Activated CD8-positive, alpha-beta T cell treated with anti-CD3 and anti-CD28 coated beads for 36 hours (primary cell): ENCODE results near the gene SHANK1. TPM values are rescaled to one million over a fixed set of nuclear protein-coding genes. Genes with fewer than 3 reads are reported as not detected.
A peak's percentile ranks its signal among the peaks of the same experiment; 100 is the strongest.

Source experiments
- ATAC-seq: fragments of 200-7000 bp; cut with Tn5 transposase; one replicate; pipeline ENCODE4 v1.10.0; 2021; ENCODE audit warnings: mild to moderate bottlenecking, moderate library complexity
- CTCF ChIA-PET: fragments of 350-600 bp; sonication (Branson Sonifier 250); formaldehyde crosslinking; loops from one replicate; lab custom pipeline; 2021; ENCODE audit warnings: antibody characterized with exemption; lab: Charles Lee
- POLR2A ChIA-PET: fragments of 350-600 bp; sonication (Branson Sonifier 250); formaldehyde crosslinking; loops from one replicate; lab custom pipeline; 2021; ENCODE audit warnings: antibody characterized with exemption; lab: Charles Lee
- DNase-seq: peaks from one replicate; pipeline ENCODE4 v3.0.0-alpha.2; 2020
- H3K27ac Mint-ChIP-seq: one replicate; pipeline ENCODE4 v1.8.0; 2021; ENCODE audit warnings: mild to moderate bottlenecking, mixed read lengths
- H3K27me3 Mint-ChIP-seq: one replicate; pipeline ENCODE4 v1.8.0; 2021; ENCODE audit warnings: mixed read lengths
- H3K36me3 Mint-ChIP-seq: one replicate; pipeline ENCODE4 v1.8.0; 2021; ENCODE audit warnings: low read depth, mixed read lengths
- H3K4me1 Mint-ChIP-seq: one replicate; pipeline ENCODE4 v1.8.0; 2021; ENCODE audit warnings: low read depth, mixed read lengths
- H3K4me3 Mint-ChIP-seq: one replicate; pipeline ENCODE4 v1.8.0; 2021; ENCODE audit warnings: mild to moderate bottlenecking, moderate library complexity, mixed read lengths
- H3K9me3 Mint-ChIP-seq: one replicate; pipeline ENCODE4 v1.8.0; 2021; ENCODE audit warnings: mixed read lengths
- intact Hi-C: fragments of 100-400 bp; cut with micrococcal nuclease; formaldehyde crosslinking; loops from one replicate; pipeline ENCODE4 v1.10.0; 2022
- total RNA-seq, 2 experiments: library from RNA; stranded (reverse); gene quantifications; one replicate each; pipeline ENCODE4 v1.2.3, GENCODE V29; 2021
- TF ChIP-seq, protein P1 (sequence below): fragments of 200-600 bp; IDR thresholded peaks from one replicate; pipeline ENCODE4 v1.8.0; 2022; ENCODE audit warnings: antibody characterized with exemption, mild to moderate bottlenecking

Gene SHANK1
- total RNA-seq, 2 experiments from 2014 or later, result 0.25 TPM; not detected in 1

DNA sequence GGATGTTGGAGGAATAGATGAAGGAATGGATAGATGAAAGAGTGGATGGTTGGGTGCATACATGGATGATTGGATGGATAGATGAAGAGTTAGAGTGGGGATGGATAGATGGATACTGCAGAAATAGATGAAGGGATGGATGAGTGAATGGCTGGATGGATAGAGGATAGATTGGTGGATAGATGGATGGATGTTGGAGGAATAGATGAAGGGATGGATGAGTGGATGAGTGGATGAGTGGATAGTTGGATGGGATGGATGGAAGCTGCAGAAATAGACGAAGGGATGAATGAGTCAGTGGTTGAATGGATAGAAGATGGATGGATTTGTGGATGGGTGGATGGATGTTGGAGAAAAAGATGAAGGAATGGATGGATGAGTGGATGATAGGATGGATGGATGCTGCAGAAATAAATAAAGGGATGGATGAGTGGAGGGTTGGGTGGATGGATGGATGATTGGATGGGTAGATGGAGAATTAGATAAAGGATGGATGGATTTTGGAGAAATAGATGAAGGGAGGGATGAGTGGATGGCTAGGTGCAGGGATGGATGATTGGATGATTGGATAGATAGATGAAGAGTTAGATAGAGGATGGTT lies 75.2 kb downstream of the SHANK1 start:
- ChIA-PET POLR2A (no interaction called here), CTCF (no interaction called here)
- no peak overlapping the region for H3K27ac Mint-ChIP-seq
- H3K4me1 Mint-ChIP-seq, result no peaks in the 10 kb centered on the region
- no peak overlapping the region for H3K4me3 Mint-ChIP-seq
- peaks cover 20% of the 10 kb centered on the region for H3K27me3 Mint-ChIP-seq
- intact Hi-C loops, result no loop called here
- no peaks in the 10 kb centered on the region for H3K36me3 Mint-ChIP-seq
- ATAC-seq (no peak), DNase-seq (no peak)
- H3K9me3 Mint-ChIP-seq, result no peaks in the 10 kb centered on the region
- TF ChIP-seq, protein P1, sequence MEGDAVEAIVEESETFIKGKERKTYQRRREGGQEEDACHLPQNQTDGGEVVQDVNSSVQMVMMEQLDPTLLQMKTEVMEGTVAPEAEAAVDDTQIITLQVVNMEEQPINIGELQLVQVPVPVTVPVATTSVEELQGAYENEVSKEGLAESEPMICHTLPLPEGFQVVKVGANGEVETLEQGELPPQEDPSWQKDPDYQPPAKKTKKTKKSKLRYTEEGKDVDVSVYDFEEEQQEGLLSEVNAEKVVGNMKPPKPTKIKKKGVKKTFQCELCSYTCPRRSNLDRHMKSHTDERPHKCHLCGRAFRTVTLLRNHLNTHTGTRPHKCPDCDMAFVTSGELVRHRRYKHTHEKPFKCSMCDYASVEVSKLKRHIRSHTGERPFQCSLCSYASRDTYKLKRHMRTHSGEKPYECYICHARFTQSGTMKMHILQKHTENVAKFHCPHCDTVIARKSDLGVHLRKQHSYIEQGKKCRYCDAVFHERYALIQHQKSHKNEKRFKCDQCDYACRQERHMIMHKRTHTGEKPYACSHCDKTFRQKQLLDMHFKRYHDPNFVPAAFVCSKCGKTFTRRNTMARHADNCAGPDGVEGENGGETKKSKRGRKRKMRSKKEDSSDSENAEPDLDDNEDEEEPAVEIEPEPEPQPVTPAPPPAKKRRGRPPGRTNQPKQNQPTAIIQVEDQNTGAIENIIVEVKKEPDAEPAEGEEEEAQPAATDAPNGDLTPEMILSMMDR, result no peak

DNA sequence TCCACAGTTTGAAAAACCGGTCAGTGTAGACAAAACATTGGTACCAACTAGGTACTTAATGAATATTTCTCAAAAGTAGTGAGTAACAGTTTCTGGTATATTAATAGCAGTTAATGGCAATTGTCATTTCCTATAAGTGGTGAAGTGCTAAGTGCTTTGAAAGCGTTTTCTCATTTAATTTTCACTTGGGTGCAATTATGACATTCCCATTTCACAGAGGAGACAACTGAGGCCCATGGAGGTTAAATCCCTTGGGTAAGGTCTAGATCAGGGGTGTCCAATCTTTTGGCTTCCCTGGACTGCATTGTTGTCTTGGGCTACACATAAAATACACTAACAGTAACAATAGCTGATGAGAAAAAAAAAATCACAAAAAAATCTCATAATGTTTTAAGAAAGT lies 79.2 kb downstream of the SHANK1 start:
- Mint-ChIP-seq H3K27me3 (peaks cover 37% of the 10 kb centered on the region), H3K4me3 (no peak overlapping the region), H3K36me3 (no peaks in the 10 kb centered on the region), H3K4me1 (no peaks in the 10 kb centered on the region), H3K9me3 (peaks cover 4% of the 10 kb centered on the region), H3K27ac (no peak overlapping the region)
- intact Hi-C loops, result no loop called here
- CTCF ChIA-PET, result no interaction called here
- TF ChIP-seq, protein P1, result no peak
- POLR2A ChIA-PET, result no interaction called here
- DNase-seq, result no peak
- no peak for ATAC-seq

DNA sequence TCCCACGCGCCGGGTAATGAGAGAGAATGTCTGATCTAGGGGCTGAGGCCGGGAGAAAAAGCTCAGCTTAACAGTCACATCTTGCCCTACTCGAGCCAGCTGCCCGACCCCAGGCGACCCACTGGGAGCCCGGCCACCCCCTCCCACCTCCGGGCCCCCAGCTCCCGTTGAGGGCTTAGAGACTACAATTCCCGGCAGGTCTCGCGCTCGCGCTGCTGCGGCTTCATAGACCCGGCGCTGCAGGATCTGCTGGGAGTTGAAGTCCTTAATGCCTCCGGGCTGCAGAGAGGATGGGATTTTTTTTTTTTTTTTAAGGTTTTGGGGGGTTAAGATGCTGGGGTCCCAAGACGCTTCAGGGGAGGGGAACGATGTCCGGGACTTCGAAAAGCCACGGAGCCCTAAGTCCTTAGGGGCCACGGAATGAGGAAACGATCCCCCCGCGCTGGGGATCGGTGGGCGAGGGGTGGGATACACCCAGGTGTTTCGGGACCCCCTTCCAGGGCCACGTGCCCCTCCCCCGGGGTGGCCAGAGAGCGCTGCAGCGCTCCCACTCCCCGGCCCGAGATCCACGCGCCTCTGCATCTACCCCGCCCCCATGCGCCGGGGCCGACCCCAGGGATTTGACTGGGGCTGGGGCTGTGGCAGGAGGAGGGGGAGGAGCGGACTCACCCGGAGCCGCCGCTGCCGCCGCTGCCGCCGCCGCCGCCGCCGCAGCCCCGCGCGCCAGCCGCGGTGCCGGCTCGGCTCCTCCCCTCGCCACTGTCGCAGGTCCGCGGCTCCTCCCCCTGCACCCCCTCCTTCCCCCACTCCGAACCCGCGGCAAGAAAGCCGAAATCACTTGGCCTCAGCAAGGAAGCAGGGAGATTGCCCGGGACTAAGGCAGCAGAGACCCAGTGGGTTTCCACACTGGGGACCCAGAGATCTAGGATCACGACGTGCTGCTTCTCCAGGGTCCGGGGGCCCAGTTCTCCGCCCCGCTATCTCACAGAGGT lies 80.2 kb downstream of the SHANK1 start, which contains the start of gene SYT3:
Gene SYT3, minus strand, starts transcription at position 761 of the 992 bp plus-strand sequence. CDS start 2,470 bp downstream, outside the sequence.
- no peaks in the 10 kb centered on the region for H3K4me1 Mint-ChIP-seq
- H3K27me3 Mint-ChIP-seq, result peaks cover 37% of the 10 kb centered on the region
- peak within 1 kb of the TSS; percentile 58 for H3K4me3 Mint-ChIP-seq
- intact Hi-C loops, result no loop called here
- H3K9me3 Mint-ChIP-seq, result peaks cover 7% of the 10 kb centered on the region
- ATAC-seq (peak; percentile 88), DNase-seq (peak; percentile 52)
- no peak within 1 kb of the TSS for H3K27ac Mint-ChIP-seq
- POLR2A ChIA-PET, result no interaction called here
- H3K36me3 Mint-ChIP-seq, result peaks cover 2% of the 10 kb centered on the region
- CTCF ChIA-PET, result no interaction called here
- TF ChIP-seq, protein P1, result no peak

DNA sequence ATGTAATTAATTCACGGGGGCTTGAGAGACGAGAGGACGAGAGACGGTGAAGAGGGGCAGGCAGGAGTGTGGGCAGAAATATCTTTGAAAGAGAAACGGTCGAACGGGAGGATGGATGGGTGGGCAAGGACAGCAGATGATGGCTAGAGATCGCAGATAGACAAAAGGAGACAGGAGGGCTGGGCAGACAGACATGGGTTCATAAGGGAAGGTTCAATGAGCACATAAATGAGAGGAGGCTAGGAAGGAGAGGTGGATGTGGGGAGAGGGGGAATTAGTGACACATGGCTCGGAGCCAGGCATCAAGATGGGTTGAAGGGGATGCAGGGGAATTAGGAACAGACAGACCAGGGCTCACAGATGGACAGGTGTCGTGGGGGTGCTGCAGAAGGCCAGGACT lies 81.0 kb downstream of the SHANK1 start:
- peaks cover 39% of the 10 kb centered on the region for H3K27me3 Mint-ChIP-seq
- intact Hi-C loops, result no loop called here
- ChIA-PET CTCF (no interaction called here), POLR2A (no interaction called here)
- H3K4me3 Mint-ChIP-seq, result peak overlapping the region; percentile 9
- H3K36me3 Mint-ChIP-seq, result peaks cover 6% of the 10 kb centered on the region
- ATAC-seq (no peak), DNase-seq (no peak)
- H3K9me3 Mint-ChIP-seq, result peaks cover 12% of the 10 kb centered on the region
- TF ChIP-seq, protein P1, result no peak
- H3K27ac Mint-ChIP-seq, result no peak overlapping the region
- no peaks in the 10 kb centered on the region for H3K4me1 Mint-ChIP-seq
